ENCODE results near the gene DLGAP1.

DNA sequence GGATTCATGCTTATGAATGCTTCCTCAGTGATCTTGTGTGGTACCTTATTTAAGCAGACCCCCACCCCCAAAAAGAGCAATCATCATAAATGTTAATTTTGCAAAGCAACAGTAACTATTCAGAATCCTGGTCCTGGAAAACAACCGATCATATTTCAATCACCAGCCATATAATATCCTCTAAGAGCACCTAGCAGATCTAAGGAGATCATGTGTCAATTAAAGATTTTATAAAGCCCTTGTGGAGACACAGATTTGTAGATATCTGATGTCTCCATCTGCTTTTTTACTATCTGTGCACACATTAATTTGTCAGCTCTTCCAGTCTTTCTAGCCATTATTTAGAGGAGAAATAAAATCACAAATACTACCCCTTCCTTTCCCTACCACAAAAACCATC, 581.4 kb downstream of the DLGAP1 start:
- no peak for TF ChIP-seq ZBTB8A (tag by site-specific recombination; IDR thresholded peaks at IDR 0.05)
- TF ChIP-seq ZNF768 (tag by site-specific recombination; IDR thresholded peaks at IDR 0.05): no peak
- TF ChIP-seq, protein P1, sequence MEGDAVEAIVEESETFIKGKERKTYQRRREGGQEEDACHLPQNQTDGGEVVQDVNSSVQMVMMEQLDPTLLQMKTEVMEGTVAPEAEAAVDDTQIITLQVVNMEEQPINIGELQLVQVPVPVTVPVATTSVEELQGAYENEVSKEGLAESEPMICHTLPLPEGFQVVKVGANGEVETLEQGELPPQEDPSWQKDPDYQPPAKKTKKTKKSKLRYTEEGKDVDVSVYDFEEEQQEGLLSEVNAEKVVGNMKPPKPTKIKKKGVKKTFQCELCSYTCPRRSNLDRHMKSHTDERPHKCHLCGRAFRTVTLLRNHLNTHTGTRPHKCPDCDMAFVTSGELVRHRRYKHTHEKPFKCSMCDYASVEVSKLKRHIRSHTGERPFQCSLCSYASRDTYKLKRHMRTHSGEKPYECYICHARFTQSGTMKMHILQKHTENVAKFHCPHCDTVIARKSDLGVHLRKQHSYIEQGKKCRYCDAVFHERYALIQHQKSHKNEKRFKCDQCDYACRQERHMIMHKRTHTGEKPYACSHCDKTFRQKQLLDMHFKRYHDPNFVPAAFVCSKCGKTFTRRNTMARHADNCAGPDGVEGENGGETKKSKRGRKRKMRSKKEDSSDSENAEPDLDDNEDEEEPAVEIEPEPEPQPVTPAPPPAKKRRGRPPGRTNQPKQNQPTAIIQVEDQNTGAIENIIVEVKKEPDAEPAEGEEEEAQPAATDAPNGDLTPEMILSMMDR (tag by site-specific recombination; IDR thresholded peaks at IDR 0.05): no peak
- TF ChIP-seq ZNF670 (tag by site-specific recombination; IDR thresholded peaks at IDR 0.05; ENCODE audit: low read depth): no peak
- no peak for TF ChIP-seq KLF16 (tag by site-specific recombination; IDR thresholded peaks at IDR 0.05)
- TF ChIP-seq, protein P2, sequence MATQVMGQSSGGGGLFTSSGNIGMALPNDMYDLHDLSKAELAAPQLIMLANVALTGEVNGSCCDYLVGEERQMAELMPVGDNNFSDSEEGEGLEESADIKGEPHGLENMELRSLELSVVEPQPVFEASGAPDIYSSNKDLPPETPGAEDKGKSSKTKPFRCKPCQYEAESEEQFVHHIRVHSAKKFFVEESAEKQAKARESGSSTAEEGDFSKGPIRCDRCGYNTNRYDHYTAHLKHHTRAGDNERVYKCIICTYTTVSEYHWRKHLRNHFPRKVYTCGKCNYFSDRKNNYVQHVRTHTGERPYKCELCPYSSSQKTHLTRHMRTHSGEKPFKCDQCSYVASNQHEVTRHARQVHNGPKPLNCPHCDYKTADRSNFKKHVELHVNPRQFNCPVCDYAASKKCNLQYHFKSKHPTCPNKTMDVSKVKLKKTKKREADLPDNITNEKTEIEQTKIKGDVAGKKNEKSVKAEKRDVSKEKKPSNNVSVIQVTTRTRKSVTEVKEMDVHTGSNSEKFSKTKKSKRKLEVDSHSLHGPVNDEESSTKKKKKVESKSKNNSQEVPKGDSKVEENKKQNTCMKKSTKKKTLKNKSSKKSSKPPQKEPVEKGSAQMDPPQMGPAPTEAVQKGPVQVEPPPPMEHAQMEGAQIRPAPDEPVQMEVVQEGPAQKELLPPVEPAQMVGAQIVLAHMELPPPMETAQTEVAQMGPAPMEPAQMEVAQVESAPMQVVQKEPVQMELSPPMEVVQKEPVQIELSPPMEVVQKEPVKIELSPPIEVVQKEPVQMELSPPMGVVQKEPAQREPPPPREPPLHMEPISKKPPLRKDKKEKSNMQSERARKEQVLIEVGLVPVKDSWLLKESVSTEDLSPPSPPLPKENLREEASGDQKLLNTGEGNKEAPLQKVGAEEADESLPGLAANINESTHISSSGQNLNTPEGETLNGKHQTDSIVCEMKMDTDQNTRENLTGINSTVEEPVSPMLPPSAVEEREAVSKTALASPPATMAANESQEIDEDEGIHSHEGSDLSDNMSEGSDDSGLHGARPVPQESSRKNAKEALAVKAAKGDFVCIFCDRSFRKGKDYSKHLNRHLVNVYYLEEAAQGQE (tag by site-specific recombination; IDR thresholded peaks at IDR 0.05): no peak
- no peak for TF ChIP-seq RBAK (tag by site-specific recombination; IDR thresholded peaks at IDR 0.05)
- TF ChIP-seq ZNF391 (tag by site-specific recombination; IDR thresholded peaks at IDR 0.05; ENCODE audit: borderline replicate concordance, low read depth): no peak
- no peak for TF ChIP-seq ZEB2 (tag by site-specific recombination; IDR thresholded peaks at IDR 0.05)
- TF ChIP-seq PRDM1 (tag by site-specific recombination; IDR thresholded peaks at IDR 0.05): no peak
- TF ChIP-seq, protein P3, sequence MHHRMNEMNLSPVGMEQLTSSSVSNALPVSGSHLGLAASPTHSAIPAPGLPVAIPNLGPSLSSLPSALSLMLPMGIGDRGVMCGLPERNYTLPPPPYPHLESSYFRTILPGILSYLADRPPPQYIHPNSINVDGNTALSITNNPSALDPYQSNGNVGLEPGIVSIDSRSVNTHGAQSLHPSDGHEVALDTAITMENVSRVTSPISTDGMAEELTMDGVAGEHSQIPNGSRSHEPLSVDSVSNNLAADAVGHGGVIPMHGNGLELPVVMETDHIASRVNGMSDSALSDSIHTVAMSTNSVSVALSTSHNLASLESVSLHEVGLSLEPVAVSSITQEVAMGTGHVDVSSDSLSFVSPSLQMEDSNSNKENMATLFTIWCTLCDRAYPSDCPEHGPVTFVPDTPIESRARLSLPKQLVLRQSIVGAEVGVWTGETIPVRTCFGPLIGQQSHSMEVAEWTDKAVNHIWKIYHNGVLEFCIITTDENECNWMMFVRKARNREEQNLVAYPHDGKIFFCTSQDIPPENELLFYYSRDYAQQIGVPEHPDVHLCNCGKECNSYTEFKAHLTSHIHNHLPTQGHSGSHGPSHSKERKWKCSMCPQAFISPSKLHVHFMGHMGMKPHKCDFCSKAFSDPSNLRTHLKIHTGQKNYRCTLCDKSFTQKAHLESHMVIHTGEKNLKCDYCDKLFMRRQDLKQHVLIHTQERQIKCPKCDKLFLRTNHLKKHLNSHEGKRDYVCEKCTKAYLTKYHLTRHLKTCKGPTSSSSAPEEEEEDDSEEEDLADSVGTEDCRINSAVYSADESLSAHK (tag by site-specific recombination; IDR thresholded peaks at IDR 0.05): no peak; the same call in 1 of the 2 replicates
